Activated CD4-positive, CD25-positive, alpha-beta regulatory T cell (primary cell): ENCODE data around the gene IL17RC.
"Not testable (repeated sequence)": the region's sequence is repeated elsewhere in the genome, so short reads cannot be mapped to it uniquely, and the experiment has no call there.

ENCODE experiments used
- DNase-seq, 4 experiments: peaks; one replicate each; lab custom pipeline; 2025; lab: John Stamatoyannopoulos, UW

The IL17RC gene

DNA sequence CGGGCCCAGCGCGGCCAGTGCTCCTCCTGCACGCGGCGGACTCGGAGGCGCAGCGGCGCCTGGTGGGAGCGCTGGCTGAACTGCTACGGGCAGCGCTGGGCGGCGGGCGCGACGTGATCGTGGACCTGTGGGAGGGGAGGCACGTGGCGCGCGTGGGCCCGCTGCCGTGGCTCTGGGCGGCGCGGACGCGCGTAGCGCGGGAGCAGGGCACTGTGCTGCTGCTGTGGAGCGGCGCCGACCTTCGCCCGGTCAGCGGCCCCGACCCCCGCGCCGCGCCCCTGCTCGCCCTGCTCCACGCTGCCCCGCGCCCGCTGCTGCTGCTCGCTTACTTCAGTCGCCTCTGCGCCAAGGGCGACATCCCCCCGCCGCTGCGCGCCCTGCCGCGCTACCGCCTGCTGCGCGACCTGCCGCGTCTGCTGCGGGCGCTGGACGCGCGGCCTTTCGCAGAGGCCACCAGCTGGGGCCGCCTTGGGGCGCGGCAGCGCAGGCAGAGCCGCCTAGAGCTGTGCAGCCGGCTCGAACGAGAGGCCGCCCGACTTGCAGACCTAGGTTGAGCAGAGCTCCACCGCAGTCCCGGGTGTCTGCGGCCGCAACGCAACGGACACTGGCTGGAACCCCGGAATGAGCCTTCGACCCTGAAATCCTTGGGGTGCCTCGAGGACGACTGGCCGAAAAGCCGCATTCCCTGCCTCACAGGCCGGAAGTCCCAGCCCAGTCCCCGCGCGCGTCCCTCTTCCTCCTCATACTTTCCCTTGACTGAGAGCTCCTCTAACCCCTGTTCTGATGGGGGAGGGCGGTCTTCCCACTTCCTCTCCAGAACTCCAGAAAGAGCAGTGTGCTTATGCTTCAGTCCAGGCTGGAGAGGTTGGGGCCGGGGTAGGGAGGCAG is 1.4 kb upstream of the IL17RC start:
- DNase-seq = no peak

DNA sequence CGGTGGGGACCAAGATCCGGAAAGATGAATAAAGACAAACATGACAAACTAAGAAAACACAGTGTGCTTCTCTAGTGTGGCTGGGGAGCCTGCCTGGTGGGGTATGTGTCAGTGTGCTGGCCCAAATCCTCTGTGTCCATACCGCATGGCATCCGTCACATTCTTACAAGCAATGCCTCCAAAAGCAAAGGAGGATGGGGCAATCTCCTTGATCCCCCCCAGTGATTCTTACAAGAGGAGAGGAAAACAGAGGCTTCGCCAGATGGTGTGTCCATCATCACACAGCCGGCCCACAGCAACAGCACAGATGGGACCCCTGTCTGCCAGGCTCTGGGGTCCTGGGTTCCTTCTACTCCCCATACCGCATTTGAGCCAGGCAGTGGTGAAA is 558 bp upstream of the IL17RC start:
- no peak for DNase-seq

DNA sequence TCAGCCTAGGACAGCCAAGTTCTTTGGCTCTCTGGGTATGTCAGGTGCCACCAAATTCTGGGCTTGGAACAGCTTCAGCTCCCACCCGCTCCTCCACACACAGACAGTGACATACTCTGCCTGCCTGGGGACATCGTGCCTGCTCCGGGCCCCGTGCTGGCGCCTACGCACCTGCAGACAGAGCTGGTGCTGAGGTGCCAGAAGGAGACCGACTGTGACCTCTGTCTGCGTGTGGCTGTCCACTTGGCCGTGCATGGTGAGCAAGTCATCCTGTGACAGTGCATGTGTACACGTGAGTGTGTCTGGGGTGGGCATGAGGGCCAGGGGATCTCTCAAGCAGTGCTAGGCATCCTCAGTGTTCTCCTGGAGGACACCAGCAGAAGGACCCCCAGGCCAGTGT is 922 bp downstream of the IL17RC start:
- DNase-seq = no peak

DNA sequence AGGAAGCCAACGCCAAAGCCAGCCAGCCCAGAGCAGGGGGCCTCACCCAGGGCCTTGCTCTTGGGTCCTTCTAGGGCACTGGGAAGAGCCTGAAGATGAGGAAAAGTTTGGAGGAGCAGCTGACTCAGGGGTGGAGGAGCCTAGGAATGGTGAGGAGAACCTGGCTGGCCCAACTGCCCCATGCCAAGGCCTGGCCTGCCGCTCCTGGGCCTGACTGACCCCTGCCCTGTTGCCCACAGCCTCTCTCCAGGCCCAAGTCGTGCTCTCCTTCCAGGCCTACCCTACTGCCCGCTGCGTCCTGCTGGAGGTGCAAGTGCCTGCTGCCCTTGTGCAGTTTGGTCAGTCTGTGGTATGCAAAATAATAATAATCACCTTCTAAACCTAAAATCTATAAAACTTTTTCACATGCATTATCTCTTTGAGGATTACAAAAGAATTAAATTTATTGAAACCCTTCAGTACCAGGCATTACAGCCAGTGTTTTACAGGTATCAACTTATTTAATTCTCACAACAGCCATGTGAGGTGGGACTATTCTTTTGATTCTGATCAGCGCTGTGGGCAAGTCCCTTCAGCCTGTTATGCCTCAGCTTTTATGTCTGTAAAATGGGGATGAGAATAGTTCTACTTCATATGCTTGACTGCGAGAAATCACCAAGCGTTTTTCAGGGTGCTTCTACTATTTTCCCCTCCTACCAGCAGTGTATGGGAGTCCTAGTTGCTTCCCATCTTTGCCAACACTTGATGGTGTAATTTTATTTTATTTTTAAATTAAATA is 1.6 kb downstream of the IL17RC start:
- DNase-seq = no peak

- no peak for DNase-seq
These were observed 11.3 kb downstream of the IL17RC start for GRCh38 chr3:9928158-9928557.

GRCh38 chr3:9930804-9931418 is 14.0 kb downstream of the IL17RC start:
- DNase-seq = no peak

- DNase-seq = no peak
These were observed 15.6 kb downstream of the IL17RC start for GRCh38 chr3:9932535-9932842.

- peak; percentile 80 to 84 (median 82) for DNase-seq
These were observed 16.1 kb downstream of the IL17RC start for GRCh38 chr3:9932843-9933560.

DNA sequence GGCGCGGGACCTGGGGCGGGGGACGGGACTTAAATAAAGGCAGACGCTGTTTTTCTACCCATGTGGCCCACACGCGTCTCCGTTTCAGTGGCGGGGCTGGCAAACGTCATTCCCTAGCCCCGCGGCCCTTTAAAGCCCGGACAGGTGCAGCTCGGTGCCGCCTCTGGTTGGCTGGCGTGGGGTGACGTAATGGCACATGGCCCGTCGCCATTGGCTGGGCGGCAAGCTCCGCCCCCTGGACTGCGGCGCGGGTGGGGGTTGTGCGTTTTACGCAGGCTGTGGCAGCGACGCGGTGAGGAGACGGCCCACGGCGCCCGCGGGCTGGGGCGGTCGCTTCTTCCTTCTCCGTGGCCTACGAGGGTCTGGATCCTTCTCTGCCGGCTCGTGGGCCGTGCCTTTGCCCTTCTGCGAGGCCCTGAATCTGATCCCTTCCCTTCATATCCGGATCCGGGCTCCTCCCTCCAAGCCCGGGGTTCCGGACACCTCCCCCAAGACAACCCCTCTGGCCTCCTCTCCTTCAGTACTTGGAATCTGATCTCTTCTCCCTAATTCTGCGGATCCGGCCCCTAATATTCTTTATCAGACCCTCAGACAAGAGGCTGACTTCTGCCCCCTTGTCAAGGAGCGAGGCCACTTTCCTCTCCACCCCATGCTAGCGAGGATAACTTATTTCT is 16.8 kb downstream of the IL17RC start, which contains the start of gene CRELD1:
CRELD1 (plus strand) TSS at position 274 of the 674 bp plus-strand sequence. CDS start 605 bp downstream, outside the sequence.
- DNase-seq = peak; percentile 82 to 94 (median 94)

DNA sequence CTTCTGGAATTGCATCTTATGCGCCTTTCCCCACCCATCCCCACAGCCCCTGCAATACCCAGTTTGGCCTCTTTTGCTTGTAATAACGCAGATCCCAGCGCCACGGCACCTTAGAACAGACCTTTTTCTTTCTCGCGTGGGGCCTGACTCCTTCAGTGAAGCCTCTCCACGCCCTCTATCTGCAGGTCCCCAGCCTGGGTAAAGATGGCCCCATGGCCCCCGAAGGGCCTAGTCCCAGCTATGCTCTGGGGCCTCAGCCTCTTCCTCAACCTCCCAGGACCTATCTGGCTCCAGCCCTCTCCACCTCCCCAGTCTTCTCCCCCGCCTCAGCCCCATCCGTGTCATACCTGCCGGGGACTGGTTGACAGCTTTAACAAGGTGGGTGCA is 17.3 kb downstream of the IL17RC start:
- DNase-seq = no peak

GRCh38 chr3:9934993-9935392 is 18.1 kb downstream of the IL17RC start:
- no peak for DNase-seq

- DNase-seq = no peak
These were observed 19.1 kb downstream of the IL17RC start for GRCh38 chr3:9935966-9936510.

DNA sequence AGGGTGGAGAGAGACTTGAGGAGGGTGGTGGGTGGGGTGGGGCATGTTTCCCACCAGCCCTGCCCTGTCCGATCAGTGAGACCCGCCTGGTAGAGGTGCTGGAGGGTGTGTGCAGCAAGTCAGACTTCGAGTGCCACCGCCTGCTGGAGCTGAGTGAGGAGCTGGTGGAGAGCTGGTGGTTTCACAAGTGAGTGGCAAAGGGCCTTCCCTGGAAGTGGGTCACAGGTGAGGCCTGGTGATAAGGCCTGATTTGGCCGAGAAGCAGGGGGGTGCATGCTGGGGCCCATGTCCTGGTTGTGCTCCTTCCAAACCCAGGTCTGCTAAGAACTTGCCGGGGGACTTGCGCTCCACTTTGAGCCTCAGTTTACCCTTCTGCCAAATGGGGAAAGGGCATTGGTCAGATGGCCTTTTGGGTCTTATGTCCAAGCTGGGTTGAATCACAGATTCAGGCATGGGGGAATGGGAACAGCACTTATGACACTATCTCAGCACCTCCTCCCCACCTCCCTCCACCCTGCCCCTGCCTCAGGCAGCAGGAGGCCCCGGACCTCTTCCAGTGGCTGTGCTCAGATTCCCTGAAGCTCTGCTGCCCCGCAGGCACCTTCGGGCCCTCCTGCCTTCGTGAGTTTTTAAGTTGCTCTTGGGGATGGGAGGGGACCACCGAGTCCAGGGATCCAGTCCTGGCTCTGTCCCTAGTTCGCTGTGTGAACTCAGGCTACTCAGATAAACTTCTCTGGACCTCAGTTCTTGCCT is 20.8 kb downstream of the IL17RC start:
- no peak for DNase-seq

DNA sequence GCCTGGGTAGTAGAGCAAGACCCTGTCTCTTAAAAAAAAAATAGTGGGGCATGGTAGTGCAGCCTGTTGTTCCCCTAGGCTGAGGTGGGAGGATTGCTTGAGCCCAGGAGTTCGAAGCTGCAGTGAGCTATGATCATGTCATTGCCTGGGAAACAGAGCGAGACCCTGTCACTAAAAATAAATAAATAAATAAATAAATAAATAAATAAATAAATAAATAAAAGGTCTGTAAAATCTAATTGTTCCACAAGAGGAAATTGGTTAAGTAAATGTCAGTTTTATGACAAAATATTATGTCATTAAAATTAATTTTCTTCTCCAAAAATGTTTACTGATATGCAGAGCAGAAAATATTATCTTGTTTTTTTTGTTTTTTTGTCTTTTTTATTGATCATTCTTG is 22.1 kb downstream of the IL17RC start:
- no peak for DNase-seq

DNA sequence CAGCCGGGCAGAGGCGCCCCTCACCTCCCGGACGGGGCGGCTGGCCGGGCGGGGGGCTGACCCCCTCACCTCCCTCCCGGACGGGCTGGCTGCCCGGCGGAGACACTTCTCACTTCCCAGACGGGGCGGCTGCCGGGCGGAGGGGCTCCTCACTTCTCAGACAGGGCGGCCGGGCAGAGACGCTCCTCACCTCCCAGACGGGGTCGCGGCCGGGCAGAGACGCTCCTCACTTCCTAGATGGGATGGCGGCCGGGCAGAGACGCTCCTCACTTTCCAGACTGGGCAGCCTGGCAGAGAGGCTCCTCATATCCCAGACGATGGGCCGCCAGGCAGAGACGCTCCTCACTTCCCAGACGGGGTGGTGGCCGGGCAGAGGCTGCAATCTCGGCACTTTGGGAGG is 23.0 kb downstream of the IL17RC start:
- not testable (repeated sequence) for DNase-seq

GRCh38 chr3:9940746-9941145 is 23.8 kb downstream of the IL17RC start:
- no peak for DNase-seq

DNA sequence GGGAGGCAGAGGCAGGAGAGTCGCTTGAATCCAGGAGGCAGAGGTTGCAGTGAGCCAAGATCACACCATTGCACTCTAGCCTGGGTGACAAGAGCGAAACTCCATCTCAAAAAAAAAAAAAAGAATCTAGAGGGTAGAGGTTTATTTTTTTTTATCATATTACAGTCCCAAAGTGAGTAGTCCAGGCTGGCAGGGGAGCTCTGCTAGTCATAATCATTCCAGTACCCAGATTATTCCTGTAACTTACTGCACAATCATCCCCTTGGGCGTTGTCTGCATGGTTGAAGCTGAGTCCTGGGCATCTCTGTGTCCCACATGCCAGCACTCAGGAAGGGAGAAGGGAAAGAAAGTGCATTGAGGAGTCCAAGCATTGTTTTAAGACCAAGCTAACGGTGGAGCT is 25.3 kb downstream of the IL17RC start:
- no peak for DNase-seq

DNA sequence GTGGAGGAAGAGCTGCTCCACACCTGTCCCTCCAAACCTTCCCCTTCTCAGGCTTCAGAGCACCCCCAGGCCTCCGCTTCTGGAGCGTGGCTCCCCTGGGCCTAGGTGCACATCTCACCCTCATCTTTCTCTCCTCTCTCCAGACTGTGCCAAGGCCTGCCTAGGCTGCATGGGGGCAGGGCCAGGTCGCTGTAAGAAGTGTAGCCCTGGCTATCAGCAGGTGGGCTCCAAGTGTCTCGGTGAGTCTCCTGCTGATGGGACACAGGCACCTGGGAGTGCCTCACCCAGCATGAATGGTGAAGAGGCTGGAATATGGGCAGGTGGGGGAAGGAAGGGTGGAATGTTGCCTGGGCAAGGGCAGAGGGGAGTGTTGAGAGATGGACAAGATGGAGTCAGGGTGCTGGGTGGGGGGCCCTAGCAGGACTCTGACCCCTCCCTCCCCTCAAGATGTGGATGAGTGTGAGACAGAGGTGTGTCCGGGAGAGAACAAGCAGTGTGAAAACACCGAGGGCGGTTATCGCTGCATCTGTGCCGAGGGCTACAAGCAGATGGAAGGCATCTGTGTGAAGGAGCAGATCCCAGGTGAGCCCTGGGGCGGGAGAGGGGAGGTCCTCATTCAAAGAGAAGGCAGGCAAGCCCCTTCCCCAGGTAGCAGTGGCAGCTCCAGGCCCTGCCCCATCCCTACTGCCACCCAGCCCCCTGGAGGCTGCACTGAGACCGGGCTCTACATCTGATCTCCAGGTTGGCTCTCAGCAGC is 26.2 kb downstream of the IL17RC start:
- DNase-seq = no peak

DNA sequence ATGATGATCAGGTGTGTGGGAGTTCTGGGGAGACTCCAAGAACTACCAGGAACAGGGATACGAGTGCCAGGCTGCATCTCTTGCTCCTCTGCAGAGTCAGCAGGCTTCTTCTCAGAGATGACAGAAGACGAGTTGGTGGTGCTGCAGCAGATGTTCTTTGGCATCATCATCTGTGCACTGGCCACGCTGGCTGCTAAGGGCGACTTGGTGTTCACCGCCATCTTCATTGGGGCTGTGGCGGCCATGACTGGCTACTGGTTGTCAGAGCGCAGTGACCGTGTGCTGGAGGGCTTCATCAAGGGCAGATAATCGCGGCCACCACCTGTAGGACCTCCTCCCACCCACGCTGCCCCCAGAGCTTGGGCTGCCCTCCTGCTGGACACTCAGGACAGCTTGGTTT is 27.4 kb downstream of the IL17RC start:
- DNase-seq = no peak

GRCh38 chr3:9945358-9945757 is 28.5 kb downstream of the IL17RC start:
- DNase-seq = no peak
